ENCODE results near the gene HTRA3. TPM values are rescaled to one million over a fixed set of nuclear protein-coding genes. Genes with fewer than 3 reads are reported as not detected.

The HTRA3 gene
- total and polyA plus RNA-seq, 2 of the 8 experiments (the other 6 are each of a cell fraction or from before 2014, with no cell fraction given), result 3.2 to 5.8 TPM

GRCh38 chr4:8266508-8266907, 3.0 kb upstream of the HTRA3 start (continued):
- TF ChIP-seq TEAD4 (IDR thresholded peaks at IDR 0.05; ENCODE audit: low read depth, low read length), result no peak
- no peak for TF ChIP-seq POLR2AphosphoS5 (IDR thresholded peaks at IDR 0.05; ENCODE audit: low read depth, low read length)
- no peak for TF ChIP-seq KDM1A (IDR thresholded peaks at IDR 0.05; ENCODE audit: borderline replicate concordance, low read length)
- no peak for TF ChIP-seq ASH2L (IDR thresholded peaks at IDR 0.05; ENCODE audit: low read length)
- TF ChIP-seq SIX5 (IDR thresholded peaks at IDR 0.05; ENCODE audit: low read depth, low read length), result no peak

Measured in H1 (cell line).